Naive B cell (primary cell): Measurements from ENCODE around the gene PPM1J. TPM values are rescaled to one million over a fixed set of nuclear protein-coding genes. Genes with fewer than 3 reads are reported as not detected.

Experiments used
- ATAC-seq, 2 donors: fragments of 150-1000 bp; cut with Tn5 transposase; 2 replicates each; pipeline ENCODE4 v1.10.0; 2021; ENCODE audit warnings: low read depth in 2 of 2, mild to moderate bottlenecking in 2 of 2, moderate library complexity in 2 of 2
- DNase-seq: peaks from one replicate; pipeline ENCODE4 v3.0.0; 2022
- H3K27ac Mint-ChIP-seq, 6 donors: one replicate each; pipeline ENCODE4 v1.8.0; 2020 to 2022; ENCODE audit warnings: mild to moderate bottlenecking in 6 of 6, mixed read lengths in 6 of 6, moderate library complexity in 5 of 6, inconsistent platforms in 2 of 6
- H3K27me3 Mint-ChIP-seq, 3 donors: one replicate each; pipeline ENCODE4 v1.8.0; 2021 to 2022; ENCODE audit warnings: mixed read lengths in 3 of 3, mild to moderate bottlenecking in 1 of 3
- H3K36me3 Mint-ChIP-seq, 2 donors: one replicate each; pipeline ENCODE4 v1.8.0; 2020 to 2022; ENCODE audit warnings: mixed read lengths in 2 of 2, inconsistent platforms in 1 of 2, mild to moderate bottlenecking in 1 of 2
- H3K4me1 Mint-ChIP-seq, 3 donors: one replicate each; pipeline ENCODE4 v1.8.0; 2020 to 2022; ENCODE audit warnings: mixed read lengths in 3 of 3, inconsistent platforms in 1 of 3, mild to moderate bottlenecking in 1 of 3, moderate library complexity in 1 of 3
- H3K4me3 Mint-ChIP-seq, 8 donors: one replicate each; pipeline ENCODE4 v1.8.0; 2020 to 2022; ENCODE audit warnings: mild to moderate bottlenecking in 8 of 8, mixed read lengths in 8 of 8, moderate library complexity in 8 of 8, inconsistent platforms in 2 of 8
- H3K9me3 Mint-ChIP-seq, 7 donors: one replicate each; pipeline ENCODE4 v1.8.0; 2020 to 2022; ENCODE audit warnings: mixed read lengths in 7 of 7, mild to moderate bottlenecking in 5 of 7, inconsistent platforms in 2 of 7, moderate library complexity in 1 of 7
- polyA plus RNA-seq, 6 donors: library from polyadenylated mRNA; unstranded; fragments of 300-500 nt; fragmentation: Illumina TruSeq; gene quantifications; one replicate each; pipeline ENCODE4 v1.2.3, GENCODE V29; 2021; ENCODE audit warnings: low read depth in 6 of 6

The PPM1J gene
- polyA plus RNA-seq, 6 donors from 2014 or later = 0.48 to 3.1 (median 1.5) TPM

DNA sequence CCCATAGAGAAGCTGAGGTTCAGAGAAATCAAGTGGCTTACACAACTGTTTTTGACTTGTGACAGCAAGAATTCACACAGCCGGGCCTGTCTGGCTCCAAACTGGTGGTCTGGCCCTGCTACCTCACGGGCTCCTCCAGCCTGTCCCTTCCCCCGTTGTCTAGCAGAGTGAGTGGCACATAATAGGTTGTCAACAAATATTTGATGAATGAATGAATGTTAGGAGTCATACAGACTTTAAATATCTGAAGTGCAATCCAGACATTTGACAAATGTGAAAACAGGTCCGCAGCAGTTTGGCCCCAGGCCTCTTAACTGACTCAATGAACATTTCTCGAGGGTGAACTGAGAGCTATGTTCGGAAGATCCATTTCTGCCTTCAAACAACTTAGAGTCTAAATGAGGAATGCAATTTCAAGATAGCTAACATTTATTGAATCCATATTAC is 7.1 kb downstream of the PPM1J start:
- DNase-seq = no peak
- H3K9me3 Mint-ChIP-seq = no peaks in the 10 kb centered on the region
- no peaks in the 10 kb centered on the region for H3K36me3 Mint-ChIP-seq
- ATAC-seq = no peak
- peaks cover 31 to 40% (median 39%) of the 10 kb centered on the region in 3 donors for H3K4me1 Mint-ChIP-seq
- no peaks in the 10 kb centered on the region for H3K27me3 Mint-ChIP-seq
- peak overlapping the region in 3 of 6 donors; percentile 37 to 82 (median 49) for H3K27ac Mint-ChIP-seq
- peak overlapping the region; percentile 47 to 94 (median 88) for H3K4me3 Mint-ChIP-seq

DNA sequence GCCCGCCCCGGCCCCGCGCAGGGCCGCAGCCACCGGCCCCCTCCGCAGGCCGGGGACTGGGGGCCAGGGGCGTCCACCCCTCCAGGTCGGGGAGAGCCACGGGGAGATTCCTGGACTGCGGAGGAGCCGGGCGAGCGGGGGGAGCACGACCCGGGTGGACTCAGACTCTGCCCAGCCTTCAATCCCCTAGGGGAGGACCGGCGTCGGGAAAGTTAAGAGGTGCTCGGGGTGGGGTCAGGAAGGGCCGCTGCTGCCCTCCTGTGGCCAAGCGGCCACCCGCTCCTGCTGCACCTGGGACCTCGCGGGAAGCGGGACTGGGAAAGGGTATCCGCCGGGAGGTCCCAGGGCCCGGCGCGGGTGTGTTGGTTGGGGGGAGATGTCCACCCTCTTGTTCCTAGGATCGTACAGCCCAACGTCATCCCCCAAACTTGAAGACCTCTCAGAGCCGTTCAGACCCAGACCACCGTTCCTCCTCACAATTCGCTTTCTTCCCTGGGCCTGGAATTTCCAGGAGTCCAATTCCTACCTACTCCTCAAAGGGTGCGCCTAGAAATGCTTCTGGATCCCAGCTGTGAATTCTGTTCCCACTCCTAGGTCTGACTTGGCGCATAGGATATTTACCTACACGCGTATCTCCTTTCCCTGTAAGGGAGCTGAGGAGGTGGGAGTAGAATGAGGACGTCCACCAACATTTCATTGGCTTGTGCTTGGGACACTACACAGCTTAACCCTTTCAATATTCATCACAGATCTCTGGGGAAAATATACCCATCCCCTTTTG is 7.7 kb downstream of the PPM1J start:
- Mint-ChIP-seq H3K27me3 (no peaks in the 10 kb centered on the region), H3K36me3 (no peaks in the 10 kb centered on the region), H3K4me3 (peak overlapping the region; percentile 83 to 94 (median 89)), H3K27ac (peak overlapping the region in 3 of 6 donors; percentile 37 to 82 (median 80)), H3K9me3 (no peaks in the 10 kb centered on the region), H3K4me1 (peaks cover 36 to 46% (median 45%) of the 10 kb centered on the region in 3 donors)
- DNase-seq (peak; percentile 55), ATAC-seq (peak; percentile 70 to 71)

DNA sequence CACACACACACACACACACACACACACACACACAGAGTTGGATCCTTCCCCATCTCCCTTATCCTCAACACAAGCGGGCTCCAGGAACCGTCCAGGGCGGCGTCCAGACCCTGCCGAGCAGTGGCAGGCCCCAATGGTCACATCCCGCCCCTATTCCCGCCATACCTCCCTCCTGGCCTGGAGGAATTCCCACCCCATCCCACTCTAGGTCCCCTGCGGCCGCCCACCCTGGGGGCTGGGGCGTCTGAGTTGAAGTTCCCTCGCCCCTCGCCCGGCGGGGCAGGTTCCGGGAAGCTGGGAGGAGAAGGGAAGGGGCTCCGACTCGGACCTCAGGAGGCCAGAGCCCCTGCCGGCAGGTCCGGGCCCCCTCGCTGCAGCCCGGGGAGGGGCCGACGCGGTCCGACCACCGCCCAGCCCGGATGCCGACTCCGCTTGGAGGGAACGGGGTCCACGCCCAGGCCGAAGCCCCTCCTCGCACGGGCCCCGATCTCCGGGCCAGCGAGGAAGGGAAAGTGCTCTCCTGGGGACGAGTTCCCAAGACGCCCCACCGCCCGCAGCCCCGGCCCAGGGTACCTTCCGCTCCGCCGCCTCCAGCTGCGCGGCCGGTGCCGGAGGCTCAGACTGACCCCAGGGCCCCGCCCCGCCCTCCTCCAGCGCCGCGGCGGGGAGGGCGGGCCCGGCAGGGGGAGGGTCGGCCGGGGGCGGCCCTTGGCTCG is 8.5 kb downstream of the PPM1J start, which contains the start of gene RHOC:
Gene RHOC, minus strand, starts transcription at position 623 of the 716 bp plus-strand sequence. CDS start 3,328 bp downstream, outside the sequence.
- no peaks in the 10 kb centered on the region for H3K9me3 Mint-ChIP-seq
- no peaks in the 10 kb centered on the region for H3K36me3 Mint-ChIP-seq
- DNase-seq (peak; percentile 50), ATAC-seq (peak; percentile 54 to 69)
- H3K27me3 Mint-ChIP-seq = no peaks in the 10 kb centered on the region
- peaks cover 39 to 54% (median 52%) of the 10 kb centered on the region in 3 donors for H3K4me1 Mint-ChIP-seq
- peak within 1 kb of the TSS; percentile 83 to 94 (median 90) for H3K4me3 Mint-ChIP-seq
- H3K27ac Mint-ChIP-seq = peak within 1 kb of the TSS; percentile 37 to 92 (median 80)

DNA sequence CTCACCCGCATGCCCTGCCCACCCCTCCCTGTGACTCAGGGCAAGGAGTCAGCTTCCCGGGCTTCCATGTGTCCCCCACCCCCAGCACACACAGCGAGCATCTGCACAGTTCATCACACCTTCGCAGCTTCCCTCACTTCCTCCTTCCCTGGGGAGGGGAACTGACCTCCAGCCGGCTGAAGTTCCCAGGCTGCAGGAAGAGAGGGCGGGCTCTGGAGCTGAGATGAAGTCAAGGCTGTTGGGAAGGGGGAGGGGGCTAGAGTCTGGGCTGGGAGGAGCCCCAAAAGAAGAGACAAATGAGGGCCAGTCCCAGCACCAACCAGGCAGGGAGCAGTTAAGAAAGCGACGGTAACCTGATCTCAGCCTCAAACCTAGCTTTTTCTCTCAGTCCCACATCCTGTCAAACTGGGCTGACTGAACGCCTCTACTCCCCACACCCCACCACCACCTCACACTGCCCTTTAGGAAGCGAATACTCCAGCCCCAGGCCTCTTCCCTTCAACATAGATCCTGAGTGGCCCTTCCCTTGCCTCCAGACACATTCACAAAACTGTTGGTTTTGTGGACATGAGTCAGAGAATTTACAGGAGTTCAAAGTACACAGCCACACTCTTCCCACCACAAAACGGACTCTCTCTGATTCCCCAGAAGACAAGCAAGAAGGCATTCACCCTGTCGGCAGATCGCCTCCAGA is 10.1 kb downstream of the PPM1J start:
- no peaks in the 10 kb centered on the region for H3K27me3 Mint-ChIP-seq
- H3K36me3 Mint-ChIP-seq = no peaks in the 10 kb centered on the region
- H3K9me3 Mint-ChIP-seq = no peaks in the 10 kb centered on the region
- DNase-seq (no peak), ATAC-seq (peak; percentile 33 to 45)
- peak overlapping the region in 5 of 6 donors; percentile 63 to 91 (median 77) for H3K27ac Mint-ChIP-seq
- peak overlapping the region; percentile 65 to 92 (median 84) for H3K4me3 Mint-ChIP-seq
- H3K4me1 Mint-ChIP-seq = peaks cover 55 to 70% (median 68%) of the 10 kb centered on the region in 3 donors

DNA sequence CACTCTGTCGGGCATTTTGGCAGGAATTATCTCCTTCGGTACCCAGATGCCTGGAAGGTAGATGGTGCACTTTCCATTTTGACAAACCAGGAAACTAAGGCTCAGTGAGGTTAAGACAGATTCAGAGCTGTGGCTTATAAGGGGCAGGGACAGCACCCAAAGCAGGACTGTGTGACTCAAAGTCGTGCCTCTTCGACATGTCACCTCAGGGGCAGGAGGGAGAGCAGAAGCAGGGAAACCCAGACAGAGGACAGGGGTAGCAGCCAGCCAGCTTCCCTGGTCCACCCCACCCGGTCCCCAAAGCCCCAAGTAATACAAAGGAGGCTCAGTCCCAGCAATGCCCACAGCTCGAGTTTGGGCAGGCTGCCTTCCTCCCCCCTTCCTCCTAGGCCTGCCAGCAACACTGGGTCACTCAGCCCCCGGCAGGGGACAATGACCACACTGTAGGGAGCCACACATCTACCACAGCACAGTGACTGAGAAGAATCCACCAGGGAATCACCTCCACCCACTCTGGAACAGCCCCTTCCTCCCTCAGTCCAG is 10.7 kb downstream of the PPM1J start:
- Mint-ChIP-seq H3K9me3 (no peaks in the 10 kb centered on the region), H3K27ac (peak overlapping the region in 4 of 6 donors; percentile 62 to 91 (median 76)), H3K27me3 (no peaks in the 10 kb centered on the region), H3K36me3 (no peaks in the 10 kb centered on the region), H3K4me1 (peaks cover 61 to 76% (median 74%) of the 10 kb centered on the region in 3 donors), H3K4me3 (peak overlapping the region in 7 of 8 donors; percentile 24 to 92 (median 84))
- ATAC-seq (no peak), DNase-seq (no peak)

DNA sequence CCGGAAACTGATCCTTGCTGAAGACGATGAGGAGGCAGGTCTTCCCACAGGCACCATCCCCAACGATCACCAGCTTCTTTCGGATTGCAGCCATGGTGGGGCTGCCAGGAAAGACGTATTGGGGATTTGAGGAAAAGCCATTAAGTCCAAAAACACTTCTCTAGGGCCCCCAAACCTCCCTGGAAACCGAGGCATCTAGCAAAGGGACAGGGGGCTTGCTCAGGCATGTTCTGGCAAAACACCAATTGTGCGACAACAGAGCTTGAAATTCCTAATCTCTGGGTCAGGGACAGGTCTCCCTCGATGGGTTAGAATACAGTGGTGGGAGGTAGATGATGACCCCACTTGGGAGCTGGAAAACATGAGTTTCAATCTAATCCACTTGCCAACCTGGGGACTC is 11.4 kb downstream of the PPM1J start:
- ATAC-seq = no peak
- Mint-ChIP-seq H3K4me1 (peaks cover 66 to 83% (median 82%) of the 10 kb centered on the region in 3 donors), H3K9me3 (no peaks in the 10 kb centered on the region), H3K36me3 (no peaks in the 10 kb centered on the region), H3K4me3 (peak overlapping the region in 2 of 8 donors; percentile 10 to 48), H3K27ac (peak overlapping the region in 4 of 6 donors; percentile 44 to 71 (median 61)), H3K27me3 (no peaks in the 10 kb centered on the region)
- DNase-seq = no peak

DNA sequence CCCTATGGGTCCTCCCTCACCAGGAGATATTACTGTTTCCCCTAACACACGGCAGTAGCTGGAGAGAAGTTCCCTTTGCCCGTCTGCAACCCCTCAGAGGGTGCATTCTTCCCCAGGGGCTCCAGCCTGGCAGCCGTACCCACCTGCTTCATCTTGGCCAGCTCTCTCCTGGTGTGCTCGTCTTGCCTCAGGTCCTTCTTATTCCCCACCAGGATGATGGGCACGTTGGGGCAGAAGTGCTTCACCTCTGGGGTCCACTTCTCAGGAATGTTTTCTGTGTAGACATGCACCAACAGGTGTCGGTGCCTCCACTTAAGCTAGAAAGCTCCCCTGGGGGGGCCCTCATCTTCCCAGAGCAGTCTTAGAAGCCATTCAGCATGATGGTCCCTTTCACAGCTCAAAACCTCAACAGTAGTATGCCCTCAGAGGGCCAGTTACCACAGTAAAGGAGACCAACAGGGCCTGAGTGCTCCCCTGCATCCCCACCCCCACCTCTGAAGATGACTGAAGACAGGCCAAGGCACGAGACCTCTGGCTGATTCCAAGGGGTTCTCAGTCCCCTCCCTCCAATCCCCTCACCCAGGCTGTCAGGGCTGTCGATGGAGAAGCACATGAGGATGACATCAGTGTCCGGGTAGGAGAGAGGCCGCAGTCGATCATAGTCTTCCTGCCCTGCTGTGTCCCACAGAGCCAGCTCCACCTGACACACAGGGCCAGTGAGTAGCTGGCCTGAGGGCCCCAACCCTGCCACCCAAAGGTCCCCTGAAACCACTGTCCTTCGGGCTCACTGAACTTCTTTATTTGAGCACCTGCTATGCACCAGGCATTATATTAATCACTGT is 12.5 kb downstream of the PPM1J start:
- Mint-ChIP-seq H3K27ac (peak overlapping the region; percentile 14 to 83 (median 74)), H3K36me3 (no peaks in the 10 kb centered on the region), H3K4me1 (peaks cover 61 to 84% (median 78%) of the 10 kb centered on the region in 3 donors), H3K9me3 (no peaks in the 10 kb centered on the region), H3K4me3 (peak overlapping the region in 7 of 8 donors; percentile 28 to 89 (median 56)), H3K27me3 (no peaks in the 10 kb centered on the region)
- DNase-seq (no peak), ATAC-seq (no peak)

DNA sequence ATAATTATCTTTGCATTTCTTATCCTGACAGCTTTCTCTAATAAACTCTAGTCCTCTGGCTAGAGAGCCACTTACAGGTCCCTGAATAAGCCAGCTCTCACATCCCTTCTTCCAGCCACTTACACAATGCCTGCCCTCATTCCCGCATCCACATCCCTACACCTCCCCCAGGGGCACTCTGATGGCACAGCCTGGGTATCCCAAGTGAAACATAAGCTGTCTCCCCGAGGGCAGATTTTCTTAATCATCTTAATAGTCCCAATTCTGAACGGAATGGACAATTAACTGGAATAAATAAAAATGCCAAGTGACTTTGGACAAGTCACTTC is 13.1 kb downstream of the PPM1J start:
- no peaks in the 10 kb centered on the region for H3K9me3 Mint-ChIP-seq
- peaks cover 57 to 85% (median 73%) of the 10 kb centered on the region in 3 donors for H3K4me1 Mint-ChIP-seq
- H3K27me3 Mint-ChIP-seq = no peaks in the 10 kb centered on the region
- H3K36me3 Mint-ChIP-seq = no peaks in the 10 kb centered on the region
- peak overlapping the region; percentile 62 to 96 (median 88) for H3K27ac Mint-ChIP-seq
- no peak for DNase-seq
- peak overlapping the region in 7 of 8 donors; percentile 20 to 89 (median 56) for H3K4me3 Mint-ChIP-seq
- ATAC-seq = no peak

DNA sequence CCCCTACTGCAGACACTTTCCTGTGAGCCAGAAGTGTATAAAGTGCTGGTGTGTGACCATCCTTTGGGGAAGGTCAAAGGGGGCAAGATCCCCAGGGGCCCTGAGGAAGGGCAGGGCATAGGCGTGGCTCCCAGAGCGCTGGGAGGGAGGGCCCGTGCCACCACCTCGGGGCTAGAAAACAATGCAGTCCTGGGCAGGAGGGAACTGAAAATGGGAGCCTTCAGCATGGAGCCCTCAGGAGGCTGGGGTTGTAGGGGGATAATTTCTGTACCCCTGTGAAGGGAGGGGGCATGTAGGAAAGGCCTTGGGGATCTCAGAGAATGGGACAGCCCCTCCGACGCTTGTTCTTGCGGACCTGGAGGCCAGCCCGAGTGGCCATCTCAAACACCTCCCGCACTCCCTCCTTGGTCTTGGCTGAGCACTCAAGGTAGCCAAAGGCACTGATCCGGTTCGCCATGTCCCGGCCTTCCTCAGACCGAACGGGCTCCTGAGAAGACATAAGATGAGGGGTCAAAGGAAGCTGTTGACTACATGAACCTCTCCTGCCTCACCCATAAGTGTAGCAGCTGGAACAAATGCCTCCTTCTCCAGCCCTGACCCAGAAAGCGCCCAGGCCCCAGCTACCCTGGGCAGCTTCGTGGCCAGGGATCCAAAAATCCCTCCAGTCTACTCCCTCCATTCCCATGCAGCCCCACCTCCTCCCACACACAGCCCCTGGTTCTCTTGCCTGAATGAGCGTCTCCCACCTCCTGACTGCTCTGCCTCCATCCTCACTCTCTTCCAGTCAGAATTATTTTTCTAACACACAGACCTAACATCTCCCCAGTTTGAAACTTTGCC is 13.7 kb downstream of the PPM1J start:
- no peaks in the 10 kb centered on the region for H3K36me3 Mint-ChIP-seq
- ATAC-seq = peak; percentile 9 to 11

DNA sequence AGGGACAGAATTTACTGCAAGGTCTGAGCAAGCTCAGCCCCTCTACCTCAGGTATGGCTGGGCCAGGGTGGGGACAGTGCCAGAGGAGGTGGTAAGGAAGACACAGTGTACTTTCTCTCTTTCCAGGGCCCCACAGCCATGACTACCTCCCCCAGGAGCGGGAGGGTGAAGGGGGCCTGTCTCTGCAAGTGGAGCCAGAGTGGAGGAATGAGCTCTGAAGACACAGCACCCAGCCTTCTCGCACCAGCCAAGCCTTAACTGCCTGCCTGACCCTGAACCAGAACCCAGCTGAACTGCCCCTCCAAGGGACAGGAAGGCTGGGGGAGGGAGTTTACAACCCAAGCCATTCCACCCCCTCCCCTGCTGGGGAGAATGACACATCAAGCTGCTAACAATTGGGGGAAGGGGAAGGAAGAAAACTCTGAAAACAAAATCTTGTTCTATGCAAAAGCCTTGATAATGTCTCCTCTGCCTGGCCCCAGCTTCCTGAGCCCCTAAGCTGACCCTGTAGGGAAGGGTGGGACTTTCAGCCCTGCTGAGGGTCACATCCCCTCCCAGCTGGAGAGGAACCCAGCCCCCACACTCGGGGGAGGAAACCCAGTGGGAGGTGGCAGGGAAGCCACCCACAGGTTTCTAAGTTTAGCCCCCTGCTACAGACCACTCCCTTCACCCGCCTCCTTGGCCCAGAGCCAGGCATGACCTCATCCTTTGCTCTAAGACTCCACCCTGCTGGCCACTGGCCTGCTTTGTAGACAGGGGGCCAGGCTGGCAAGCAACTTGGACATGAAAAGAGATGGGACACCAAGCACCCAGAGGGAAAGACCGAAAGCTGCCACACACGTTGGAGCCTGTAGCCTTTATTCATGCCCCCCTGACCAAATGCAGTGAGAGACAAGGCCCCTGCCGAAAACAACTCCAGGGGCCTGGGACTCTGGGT is 14.6 kb downstream of the PPM1J start:
- Mint-ChIP-seq H3K27me3 (no peaks in the 10 kb centered on the region), H3K4me1 (peaks cover 48 to 78% (median 62%) of the 10 kb centered on the region in 3 donors), H3K27ac (peak overlapping the region; percentile 83 to 96 (median 92)), H3K4me3 (peak overlapping the region in 7 of 8 donors; percentile 56 to 89 (median 81)), H3K9me3 (no peaks in the 10 kb centered on the region), H3K36me3 (no peaks in the 10 kb centered on the region)
- ATAC-seq = peak; percentile 79 to 81
- DNase-seq = peak; percentile 71

More for the DNA sequence above, 13.7 kb downstream of the PPM1J start:
- DNase-seq = no peak
- Mint-ChIP-seq H3K4me3 (peak overlapping the region in 7 of 8 donors; percentile 20 to 89 (median 81)), H3K4me1 (peaks cover 56 to 87% (median 71%) of the 10 kb centered on the region in 3 donors), H3K27ac (peak overlapping the region; percentile 83 to 96 (median 92)), H3K27me3 (no peaks in the 10 kb centered on the region), H3K9me3 (no peaks in the 10 kb centered on the region)
